Effector CD8-positive, alpha-beta T cell (primary cell): ENCODE results near the gene NAA40.

Source experiments
- DNase-seq: peaks from one replicate; lab custom pipeline; 2025; lab: John Stamatoyannopoulos, UW
- total RNA-seq, 4 experiments: gene quantifications; one replicate each; lab custom pipeline; 2026; lab: John Stamatoyannopoulos, UW

Gene NAA40
- total RNA-seq: 37.3 to 49.6 (median 44.9) reads per million in 4 experiments

GRCh38 chr11:63938479-63939396 lies at the start of gene NAA40:
Gene NAA40 (plus strand): TSS chr11:63939002. CDS start chr11:63939097, 95 bp downstream.
- DNase-seq: peak; percentile 86

- no peak for DNase-seq
Measured at GRCh38 chr11:63889344-63889743, 49.5 kb upstream of the NAA40 start.

DNA sequence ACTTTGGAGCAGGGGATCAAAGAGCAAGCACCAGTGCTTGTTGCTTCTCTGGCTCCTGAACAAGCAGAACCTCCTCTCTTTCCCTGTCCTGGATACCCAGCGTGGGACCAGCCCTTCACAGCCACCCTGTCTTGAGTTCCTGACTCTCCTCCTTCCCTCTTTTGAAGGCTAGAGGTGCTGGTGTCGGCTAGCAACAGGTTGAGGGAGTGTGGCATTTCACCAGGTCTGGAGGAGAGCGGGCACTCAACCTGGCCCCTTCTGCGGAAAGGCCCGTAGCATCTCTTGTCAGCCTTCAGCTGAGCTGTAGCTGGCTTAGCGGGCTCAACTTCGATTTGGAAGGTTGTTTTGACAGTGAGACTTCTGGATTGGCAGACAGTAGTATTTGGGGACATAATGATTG lies 48.4 kb upstream of the NAA40 start:
- no peak for DNase-seq

- no peak for DNase-seq
Measured at GRCh38 chr11:63892228-63892627, 46.6 kb upstream of the NAA40 start.

- no peak for DNase-seq
Measured at GRCh38 chr11:63893355-63893754, 45.4 kb upstream of the NAA40 start.

- DNase-seq: no peak
Measured at GRCh38 chr11:63896071-63896470, 42.7 kb upstream of the NAA40 start.

GRCh38 chr11:63897459-63898146 lies 41.2 kb upstream of the NAA40 start:
- no peak for DNase-seq

- no peak for DNase-seq
Measured at GRCh38 chr11:63901660-63902059, 37.1 kb upstream of the NAA40 start.

DNA sequence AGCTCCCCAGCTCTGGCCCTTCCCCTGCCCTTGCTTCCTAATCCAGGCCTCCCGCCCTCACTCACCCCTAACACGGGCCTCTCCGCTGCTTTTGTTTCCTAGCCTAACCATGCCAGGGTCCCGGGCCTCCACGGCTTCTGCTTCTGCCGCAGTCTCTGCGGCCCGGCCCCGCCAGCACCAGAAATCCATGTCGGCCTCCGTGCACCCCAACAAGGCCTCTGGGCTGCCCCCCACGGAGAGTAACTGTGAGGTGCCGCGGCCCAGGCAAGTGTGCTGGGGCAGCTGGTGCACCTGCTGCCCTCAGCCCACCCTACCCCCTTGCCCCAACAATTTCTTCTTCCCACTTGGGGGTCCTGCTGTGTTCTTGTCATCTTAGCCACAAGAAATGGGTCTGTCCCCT lies 34.9 kb upstream of the NAA40 start:
- DNase-seq: no peak

- no peak for DNase-seq
Measured at GRCh38 chr11:63904743-63905142, 34.1 kb upstream of the NAA40 start.

DNA sequence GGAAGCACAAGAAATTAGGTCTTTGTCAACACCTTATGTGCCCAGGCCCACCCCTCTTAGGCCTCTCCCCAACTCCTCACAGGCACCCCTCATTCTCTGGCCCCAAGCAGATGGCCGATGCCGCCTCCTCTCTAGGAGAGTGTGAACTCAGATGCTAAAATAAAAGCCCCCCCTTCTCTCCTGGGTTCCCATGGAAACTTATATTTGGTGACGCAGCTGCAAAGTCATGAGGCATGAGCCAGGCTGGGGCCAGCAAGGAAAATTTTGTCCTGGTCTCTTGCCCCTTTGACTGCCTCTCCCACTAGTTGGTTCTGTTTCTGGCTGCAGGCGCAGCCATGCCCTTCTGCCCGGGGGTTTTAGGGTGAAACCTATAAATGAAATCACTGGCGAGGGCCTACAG lies 33.6 kb upstream of the NAA40 start:
- DNase-seq: no peak

DNA sequence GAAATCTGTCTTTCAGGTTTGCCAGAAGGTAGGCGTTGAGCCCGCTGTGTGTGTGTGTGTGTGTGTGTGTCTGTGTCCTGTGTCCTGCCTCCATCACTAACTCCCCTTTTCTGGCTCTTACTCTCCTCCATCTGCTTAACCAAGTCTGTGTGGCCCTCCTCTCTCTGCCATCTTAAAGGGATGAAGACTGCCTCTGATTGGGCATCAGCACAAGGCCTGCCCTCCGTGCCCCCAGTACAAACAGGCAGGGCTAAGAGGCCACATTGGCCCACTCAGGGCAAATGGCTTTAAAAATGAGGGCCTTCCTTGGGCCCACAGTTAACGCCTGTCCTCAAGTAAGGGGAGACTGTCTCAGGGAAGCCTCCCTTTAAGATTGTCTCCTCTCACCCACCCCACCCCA lies 32.7 kb upstream of the NAA40 start:
- no peak for DNase-seq

GRCh38 chr11:63906585-63906984 lies 32.2 kb upstream of the NAA40 start:
- DNase-seq: peak; percentile 44

DNA sequence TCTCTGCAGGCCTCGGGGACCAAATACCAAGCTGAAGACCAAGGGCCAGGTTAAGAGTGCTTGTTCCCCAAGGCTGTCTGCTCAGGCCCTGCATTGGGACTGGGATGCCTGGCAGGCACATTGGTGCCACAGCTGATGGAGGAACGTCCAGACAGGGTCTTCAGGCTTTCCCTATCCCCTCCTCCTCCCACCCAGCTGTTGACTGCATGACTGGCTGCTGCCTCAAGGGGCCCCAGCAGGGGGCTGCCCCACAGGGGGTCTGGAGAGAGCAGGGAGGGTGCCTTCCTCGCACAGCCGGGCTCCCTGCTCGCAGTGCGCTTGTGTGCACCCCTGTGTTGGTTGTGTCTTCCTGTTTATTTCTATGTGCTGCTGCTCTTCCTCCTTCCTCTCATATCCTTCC lies 31.7 kb upstream of the NAA40 start:
- no peak for DNase-seq

DNA sequence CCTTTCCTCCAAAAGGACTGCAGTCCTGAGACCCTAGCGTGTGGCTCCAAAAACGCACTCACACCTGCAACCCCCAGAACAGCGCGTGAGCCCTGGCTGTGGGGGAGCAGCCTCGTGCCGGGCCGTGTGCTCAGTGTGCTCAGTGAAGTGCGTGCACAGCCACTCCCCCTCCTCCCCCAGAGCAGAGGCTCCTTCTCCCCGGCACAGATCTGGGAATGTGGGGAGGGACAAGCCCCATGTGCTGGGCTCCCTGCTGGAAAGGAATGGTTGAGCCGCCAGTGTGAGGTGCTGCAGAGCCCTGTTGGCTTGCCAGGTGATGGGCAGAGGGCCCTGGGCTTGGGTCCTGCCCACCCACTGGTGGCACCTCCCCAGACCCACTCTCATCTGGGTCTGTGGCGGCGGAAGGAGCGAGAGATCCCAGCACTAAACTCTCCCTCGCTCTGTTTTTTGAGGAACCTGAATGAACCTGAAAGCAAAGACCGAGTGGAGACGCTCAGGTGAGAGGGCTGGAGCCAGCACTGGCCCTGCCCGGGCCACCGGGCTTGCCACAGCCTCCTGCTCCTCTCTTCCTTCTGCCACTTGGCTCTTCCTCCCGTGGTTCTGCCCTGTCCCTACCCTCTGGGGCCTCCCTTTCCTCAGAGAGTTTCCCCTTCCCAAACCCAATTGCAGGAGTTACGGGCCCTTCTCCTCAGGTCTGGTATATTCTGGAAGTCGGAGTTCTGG lies 30.8 kb upstream of the NAA40 start:
- no peak for DNase-seq

- DNase-seq: no peak
Measured at GRCh38 chr11:63908631-63909401, 30.0 kb upstream of the NAA40 start.

GRCh38 chr11:63909591-63910506 lies 29.0 kb upstream of the NAA40 start:
- DNase-seq: no peak

DNA sequence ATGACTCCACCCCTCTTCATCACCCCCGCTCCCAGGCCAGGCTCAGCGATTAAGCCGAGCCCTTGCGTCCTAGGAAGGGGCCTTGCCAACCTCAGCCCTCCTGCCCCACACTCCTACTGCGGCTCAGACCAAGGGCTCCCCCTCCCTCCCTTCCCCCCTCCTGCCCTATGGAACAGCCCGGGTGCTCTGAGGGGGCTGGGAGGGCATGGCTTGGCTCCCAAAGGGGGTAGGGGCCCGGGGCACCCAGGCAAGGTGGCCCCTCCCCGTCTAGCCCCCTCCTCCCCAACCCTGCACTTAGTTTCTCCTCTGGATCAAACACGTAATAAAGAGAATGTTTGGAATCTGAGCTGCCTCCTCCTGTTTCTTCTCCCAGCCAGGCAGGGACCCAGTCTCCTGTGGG lies 28.1 kb upstream of the NAA40 start:
- DNase-seq: no peak

DNA sequence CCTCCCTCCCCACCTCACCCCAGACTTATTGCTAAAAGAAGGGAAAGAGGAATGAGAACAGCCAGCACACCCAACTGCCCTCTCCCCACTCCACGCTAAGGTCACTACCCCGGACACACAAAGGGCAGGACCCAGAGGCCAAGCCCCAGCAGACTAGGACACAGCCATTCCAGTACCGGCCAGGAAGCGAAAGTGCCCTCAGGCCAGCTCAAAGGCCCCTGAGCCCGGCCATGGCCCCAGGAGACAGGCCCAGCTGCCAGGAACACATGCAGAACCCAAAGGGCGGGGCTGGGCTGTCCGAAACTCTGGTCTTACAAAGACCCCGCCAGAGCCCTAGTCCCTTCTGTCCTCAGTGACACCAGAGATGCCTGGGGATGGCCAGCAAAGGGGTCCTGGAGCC lies 27.4 kb upstream of the NAA40 start:
- no peak for DNase-seq

DNA sequence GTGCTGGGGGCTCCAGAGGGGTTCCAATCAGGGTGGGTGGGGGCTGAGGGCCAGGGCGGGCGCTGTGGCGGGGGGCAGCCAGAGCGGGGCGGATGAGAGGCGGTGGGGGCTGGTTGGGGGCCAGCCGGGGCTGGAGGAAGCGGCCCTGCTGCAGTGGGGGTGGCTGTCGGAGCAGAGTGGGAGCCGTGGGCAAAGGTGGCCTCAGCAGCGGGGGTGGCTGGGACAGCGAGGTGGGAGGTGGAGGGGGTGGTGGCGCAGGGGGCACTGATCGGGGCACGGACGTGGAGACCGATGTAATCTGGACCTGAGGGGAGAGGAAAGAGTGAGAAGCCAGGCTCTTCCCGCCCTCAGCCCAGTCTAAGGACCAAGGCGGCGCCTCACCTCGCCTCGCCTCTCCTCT lies 26.9 kb upstream of the NAA40 start:
- no peak for DNase-seq

- DNase-seq: no peak
Measured at GRCh38 chr11:63912678-63913077, 26.1 kb upstream of the NAA40 start.
